Measurements from ENCODE around the gene NLGN1. TPM values are rescaled to one million over a fixed set of nuclear protein-coding genes. Genes with fewer than 3 reads are reported as not detected.

Gene NLGN1
- total and polyA plus RNA-seq, 2 of the 13 experiments (the other 11 are each of a cell fraction or from before 2014, with no cell fraction given): not detected

DNA sequence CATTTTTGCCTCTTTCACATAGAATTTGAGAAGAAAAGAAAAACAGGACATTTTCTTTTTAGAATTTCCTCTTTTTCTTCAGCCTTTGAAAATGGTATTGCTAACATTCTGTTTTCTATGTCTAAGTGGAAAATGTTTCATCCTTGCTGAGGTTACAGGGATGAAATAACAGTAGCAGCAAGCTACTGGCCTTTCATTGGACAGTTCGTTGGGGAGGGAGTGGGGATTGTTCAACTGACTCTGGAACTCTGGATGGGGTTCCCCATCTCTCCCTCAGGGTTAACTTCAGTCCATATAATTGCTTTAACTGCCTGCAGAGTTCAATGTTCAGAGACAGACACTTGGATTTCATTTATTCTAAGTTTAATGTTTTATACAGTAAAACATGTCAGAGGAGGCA is 346.0 kb downstream of the NLGN1 start:
- FAIRE-seq (no peak), DNase-seq (ENCODE audit: low spot score) (no peak), ATAC-seq (no peak)
- WGBS (ENCODE audit: low lambda C conversion rate): 0% methylated on average over 1 of the region's 1 CpG
- Histone ChIP-seq H3K9me3 (ENCODE audit: low read length) (no peaks in the 10 kb centered on the region), H4K20me1 (ENCODE audit: insufficient read depth, low read length) (no peaks in the 10 kb centered on the region), H3K4me2 (ENCODE audit: low read depth, low read length) (no peak overlapping the region), H3K27ac (ENCODE audit: extremely low read length, insufficient read depth, low read length) (no peak overlapping the region), H3K36me3 (replicated peaks in 1 of 2; ENCODE audit: control insufficient read depth in 1 of 2, insufficient read depth in 2 of 2, low read length in 2 of 2) (no peaks in the 10 kb centered on the region), H3K4me1 (ENCODE audit: insufficient read depth, low read length) (no peaks in the 10 kb centered on the region), H2AFZ (ENCODE audit: low read length) (no peak overlapping the region), H3K27me3 (ENCODE audit: control insufficient read depth in 1 of 2, insufficient read depth in 2 of 2, low read length in 2 of 2) (no peaks in the 10 kb centered on the region), H3K79me2 (ENCODE audit: insufficient read depth, low read length) (no peaks in the 10 kb centered on the region), H3K9ac (ENCODE audit: insufficient read depth, low read depth, low read length) (no peak overlapping the region), H3K4me3 (replicated peaks in 1 of 3; ENCODE audit: insufficient read depth in 1 of 3, low read depth in 2 of 3, low read length in 3 of 3) (no peak overlapping the region)
- ChIA-PET CTCF (ENCODE audit: low intra/inter-chr PET ratio, low total read pairs) (no interaction called here), POLR2A (no interaction called here)
- intact Hi-C loops (cut with micrococcal nuclease; ENCODE audit: unreplicated experiment): no loop called here
- in situ Hi-C loops (cut with HindIII; ENCODE audit: extremely low pct_ligation_motif_present, low pct_unique_long_range_greater_than_20kb): no loop called here
- TF ChIP-seq, protein P1, sequence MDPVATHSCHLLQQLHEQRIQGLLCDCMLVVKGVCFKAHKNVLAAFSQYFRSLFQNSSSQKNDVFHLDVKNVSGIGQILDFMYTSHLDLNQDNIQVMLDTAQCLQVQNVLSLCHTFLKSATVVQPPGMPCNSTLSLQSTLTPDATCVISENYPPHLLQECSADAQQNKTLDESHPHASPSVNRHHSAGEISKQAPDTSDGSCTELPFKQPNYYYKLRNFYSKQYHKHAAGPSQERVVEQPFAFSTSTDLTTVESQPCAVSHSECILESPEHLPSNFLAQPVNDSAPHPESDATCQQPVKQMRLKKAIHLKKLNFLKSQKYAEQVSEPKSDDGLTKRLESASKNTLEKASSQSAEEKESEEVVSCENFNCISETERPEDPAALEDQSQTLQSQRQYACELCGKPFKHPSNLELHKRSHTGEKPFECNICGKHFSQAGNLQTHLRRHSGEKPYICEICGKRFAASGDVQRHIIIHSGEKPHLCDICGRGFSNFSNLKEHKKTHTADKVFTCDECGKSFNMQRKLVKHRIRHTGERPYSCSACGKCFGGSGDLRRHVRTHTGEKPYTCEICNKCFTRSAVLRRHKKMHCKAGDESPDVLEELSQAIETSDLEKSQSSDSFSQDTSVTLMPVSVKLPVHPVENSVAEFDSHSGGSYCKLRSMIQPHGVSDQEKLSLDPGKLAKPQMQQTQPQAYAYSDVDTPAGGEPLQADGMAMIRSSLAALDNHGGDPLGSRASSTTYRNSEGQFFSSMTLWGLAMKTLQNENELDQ (CRISPR knock-in tag; IDR thresholded peaks at IDR 0.05; ENCODE audit: borderline replicate concordance): no peak
- TF ChIP-seq SNAI1 (CRISPR knock-in tag; IDR thresholded peaks at IDR 0.05; ENCODE audit: borderline replicate concordance) (no peak), ZNF781 (CRISPR knock-in tag; IDR thresholded peaks at IDR 0.05; ENCODE audit: borderline replicate concordance, not compliant biosample characterization) (no peak), ZNF367 (CRISPR knock-in tag; IDR thresholded peaks at IDR 0.05; ENCODE audit: borderline replicate concordance) (no peak), HNRNPLL (IDR thresholded peaks at IDR 0.05; ENCODE audit: low read depth, low read length, poor library complexity, severe bottlenecking) (no peak), NONO (IDR thresholded peaks at IDR 0.05) (no peak), NONO (CRISPR knock-in tag; conservative IDR thresholded peaks at IDR 0.05) (no peak)
- BruUV-seq (replicated peaks): no TSS peak
